DND-41 (cell line): ENCODE results near the gene LRIT3.

Experiments used
- EZH2 ChIP-seq: IDR thresholded peaks from 3 replicates; pipeline ENCODE4 v1.6.1; 2012; ENCODE audit warnings: borderline replicate concordance, low read depth, mild to moderate bottlenecking, moderate library complexity, low read length, inconsistent platforms; ENCODE audit not compliant: severe bottlenecking
- TF ChIP-seq, protein P1 (sequence below): IDR thresholded peaks from 2 replicates; pipeline ENCODE4 v1.5.1; 2012; ENCODE audit warnings: borderline replicate concordance, low read length, moderate library complexity, mild to moderate bottlenecking; ENCODE audit not compliant: poor library complexity, severe bottlenecking; ENCODE audit errors: extremely low read depth

DNA sequence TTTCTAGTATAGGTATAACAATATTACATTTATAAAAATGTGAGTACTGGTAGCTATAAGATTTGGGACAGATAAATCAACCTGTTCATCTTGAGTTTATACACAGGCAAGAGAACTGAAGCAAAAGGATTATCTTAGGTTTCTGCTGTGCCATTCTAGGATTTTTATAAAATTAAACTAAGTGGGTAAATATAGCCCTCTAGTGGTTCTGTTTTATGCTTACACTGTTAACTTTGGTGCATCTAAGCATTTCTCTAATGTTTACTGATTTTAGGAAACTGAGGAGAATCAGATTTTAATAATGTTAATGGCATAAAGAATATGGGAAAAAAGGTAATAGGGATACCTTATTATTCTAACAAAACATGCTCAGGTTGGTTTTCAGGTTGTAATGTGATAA, 21.2 kb upstream of the LRIT3 start:
- TF ChIP-seq, protein P1, sequence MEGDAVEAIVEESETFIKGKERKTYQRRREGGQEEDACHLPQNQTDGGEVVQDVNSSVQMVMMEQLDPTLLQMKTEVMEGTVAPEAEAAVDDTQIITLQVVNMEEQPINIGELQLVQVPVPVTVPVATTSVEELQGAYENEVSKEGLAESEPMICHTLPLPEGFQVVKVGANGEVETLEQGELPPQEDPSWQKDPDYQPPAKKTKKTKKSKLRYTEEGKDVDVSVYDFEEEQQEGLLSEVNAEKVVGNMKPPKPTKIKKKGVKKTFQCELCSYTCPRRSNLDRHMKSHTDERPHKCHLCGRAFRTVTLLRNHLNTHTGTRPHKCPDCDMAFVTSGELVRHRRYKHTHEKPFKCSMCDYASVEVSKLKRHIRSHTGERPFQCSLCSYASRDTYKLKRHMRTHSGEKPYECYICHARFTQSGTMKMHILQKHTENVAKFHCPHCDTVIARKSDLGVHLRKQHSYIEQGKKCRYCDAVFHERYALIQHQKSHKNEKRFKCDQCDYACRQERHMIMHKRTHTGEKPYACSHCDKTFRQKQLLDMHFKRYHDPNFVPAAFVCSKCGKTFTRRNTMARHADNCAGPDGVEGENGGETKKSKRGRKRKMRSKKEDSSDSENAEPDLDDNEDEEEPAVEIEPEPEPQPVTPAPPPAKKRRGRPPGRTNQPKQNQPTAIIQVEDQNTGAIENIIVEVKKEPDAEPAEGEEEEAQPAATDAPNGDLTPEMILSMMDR: peak; percentile 65
- no peak for TF ChIP-seq EZH2
